Mucosa of descending colon (tissue), 3 donors: ENCODE measurements around the gene SRBD1. TPM values are rescaled to one million over a fixed set of nuclear protein-coding genes. Genes with fewer than 3 reads are reported as not detected.

Experiments
- ATAC-seq: fragments of 200-7000 bp; cut with Tn5 transposase; one replicate; pipeline ENCODE4 v1.9.1; 2020; ENCODE audit warnings: mild to moderate bottlenecking, moderate library complexity
- DNase-seq, 3 donors: peaks; one replicate each; pipeline ENCODE4 v3.0.0-alpha.2; 2020
- H3K36me3 ChIP-seq: fragments of 200-600 bp; one replicate; pipeline ENCODE4 v1.8.0; 2021; ENCODE audit warnings: low read depth, mild to moderate bottlenecking
- H3K4me1 ChIP-seq: fragments of 200-600 bp; one replicate; pipeline ENCODE4 v1.8.0; 2021; ENCODE audit warnings: low read depth, mild to moderate bottlenecking
- H3K4me3 ChIP-seq: fragments of 200-600 bp; one replicate; pipeline ENCODE4 v1.8.0; 2021; ENCODE audit warnings: mild to moderate bottlenecking
- H3K9me3 ChIP-seq: fragments of 200-600 bp; one replicate; pipeline ENCODE4 v1.8.0; 2021; ENCODE audit warnings: mild to moderate bottlenecking
- CTCF ChIP-seq: fragments of 200-600 bp; IDR thresholded peaks from one replicate; pipeline ENCODE4 v1.8.0; 2022; ENCODE audit warnings: antibody characterized with exemption, mild to moderate bottlenecking
- intact Hi-C, 2 donors: fragments of 100-400 bp; cut with DNase I in 1 of 2; cut with micrococcal nuclease in 1 of 2; formaldehyde crosslinking; loops; one replicate each; pipeline versions ENCODE4 v1.11.0 to v1.11.1; 2022; cut with DNase I, micrococcal nuclease
- total RNA-seq, 3 donors: library from RNA; stranded (reverse); fragmentation: NEBNext Ultra II Directional in 2 of 3; extraction: Animal tissue kit (Norgen Biotek cat#: 25700) in 2 of 3; gene quantifications; one replicate each; pipeline versions ENCODE4 v1.2.1 to v1.2.4, GENCODE V29; 2021 to 2023
- donor health status: DM: no; HTN: no; CAD: no; lungs with moderate emphysema.
- donor health status: DM: no; HTN: no; CAD: no.
- donor health status: DM: no; HTN: yes; CAD: no.

SRBD1 gene
- total RNA-seq, 3 donors from 2014 or later, result 17.2 to 20.9 (median 17.3) TPM

GRCh38 chr2:45554742-45555140 lies 56.3 kb downstream of the SRBD1 start:
- intact Hi-C loops, result no loop called here
- Histone ChIP-seq H3K9me3 (no peaks in the 10 kb centered on the region), H3K4me3 (no peak overlapping the region), H3K4me1 (no peaks in the 10 kb centered on the region), H3K36me3 (no peaks in the 10 kb centered on the region)
- ATAC-seq (no peak), DNase-seq (no peak)
- no peak for TF ChIP-seq CTCF

- TF ChIP-seq CTCF, result no peak
- DNase-seq (no peak), ATAC-seq (no peak)
- no peak overlapping the region for H3K4me3 ChIP-seq
- intact Hi-C loops, result no loop called here
- no peaks in the 10 kb centered on the region for H3K36me3 ChIP-seq
- no peaks in the 10 kb centered on the region for H3K4me1 ChIP-seq
- H3K9me3 ChIP-seq, result no peaks in the 10 kb centered on the region
Measured at GRCh38 chr2:45554073-45554741, 56.9 kb downstream of the SRBD1 start.

GRCh38 chr2:45551862-45552261 lies 59.2 kb downstream of the SRBD1 start:
- intact Hi-C loops, result no loop called here
- ATAC-seq, result no peak

GRCh38 chr2:45545943-45546342 lies 65.1 kb downstream of the SRBD1 start:
- Histone ChIP-seq H3K4me1 (no peaks in the 10 kb centered on the region), H3K36me3 (no peaks in the 10 kb centered on the region), H3K9me3 (peaks cover 12% of the 10 kb centered on the region), H3K4me3 (no peak overlapping the region)
- ATAC-seq (no peak), DNase-seq (no peak)
- intact Hi-C loops, result no loop called here
- TF ChIP-seq CTCF, result no peak

More at GRCh38 chr2:45551862-45552261, 59.2 kb downstream of the SRBD1 start:
- Histone ChIP-seq H3K4me3 (no peak overlapping the region), H3K4me1 (no peaks in the 10 kb centered on the region), H3K36me3 (no peaks in the 10 kb centered on the region), H3K9me3 (no peaks in the 10 kb centered on the region)
- DNase-seq, result no peak
- no peak for TF ChIP-seq CTCF

GRCh38 chr2:45543257-45543656 lies 67.8 kb downstream of the SRBD1 start:
- peaks cover 12% of the 10 kb centered on the region for H3K9me3 ChIP-seq
- intact Hi-C loops, result no loop called here
- no peak for TF ChIP-seq CTCF
- DNase-seq (no peak), ATAC-seq (no peak)
- H3K36me3 ChIP-seq, result no peaks in the 10 kb centered on the region
- H3K4me3 ChIP-seq, result no peak overlapping the region
- H3K4me1 ChIP-seq, result no peaks in the 10 kb centered on the region

GRCh38 chr2:45542013-45542412 lies 69.1 kb downstream of the SRBD1 start:
- Histone ChIP-seq H3K4me1 (no peaks in the 10 kb centered on the region), H3K9me3 (peaks cover 12% of the 10 kb centered on the region), H3K36me3 (no peaks in the 10 kb centered on the region), H3K4me3 (no peak overlapping the region)
- ATAC-seq (no peak), DNase-seq (no peak)
- no peak for TF ChIP-seq CTCF
- intact Hi-C loops, result no loop called here
